ENCODE data around the gene TUBAL3.

DNA sequence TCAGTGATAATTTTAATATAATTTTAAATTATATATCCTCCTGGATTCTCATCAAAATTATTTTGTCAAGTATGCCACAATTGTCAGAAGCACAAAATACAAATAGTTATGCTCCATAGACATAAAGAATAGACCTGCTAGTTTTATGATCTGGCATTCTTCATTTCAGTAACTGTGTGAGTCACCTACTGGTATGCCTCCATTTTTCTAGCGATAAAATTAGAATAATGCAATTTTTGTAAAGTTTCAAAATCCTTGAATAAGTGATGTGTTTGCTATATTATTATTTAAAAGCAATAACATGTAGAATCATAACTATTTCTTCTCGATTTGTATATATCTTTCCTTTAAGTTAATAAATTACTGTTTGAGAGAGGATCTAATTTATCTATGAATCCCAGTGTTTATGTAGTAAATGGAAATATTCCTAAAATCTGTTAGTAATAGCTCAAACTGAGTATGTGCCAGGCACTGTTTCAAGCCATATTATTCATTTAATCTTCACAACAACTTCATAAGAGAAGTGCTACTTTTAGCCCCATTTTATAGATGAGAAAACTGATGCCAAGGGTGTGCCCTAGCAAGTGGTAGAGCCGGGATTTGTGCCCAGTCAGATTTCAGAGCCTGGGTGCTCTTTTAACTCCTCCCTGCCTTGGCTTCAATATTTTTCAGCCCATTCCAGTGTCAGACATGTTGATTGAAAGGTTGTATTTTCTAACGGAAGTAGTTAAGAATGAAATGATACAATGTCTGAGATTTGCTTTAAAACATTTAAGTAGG is 46.2 kb upstream of the TUBAL3 start:
- TF ChIP-seq, protein P1, sequence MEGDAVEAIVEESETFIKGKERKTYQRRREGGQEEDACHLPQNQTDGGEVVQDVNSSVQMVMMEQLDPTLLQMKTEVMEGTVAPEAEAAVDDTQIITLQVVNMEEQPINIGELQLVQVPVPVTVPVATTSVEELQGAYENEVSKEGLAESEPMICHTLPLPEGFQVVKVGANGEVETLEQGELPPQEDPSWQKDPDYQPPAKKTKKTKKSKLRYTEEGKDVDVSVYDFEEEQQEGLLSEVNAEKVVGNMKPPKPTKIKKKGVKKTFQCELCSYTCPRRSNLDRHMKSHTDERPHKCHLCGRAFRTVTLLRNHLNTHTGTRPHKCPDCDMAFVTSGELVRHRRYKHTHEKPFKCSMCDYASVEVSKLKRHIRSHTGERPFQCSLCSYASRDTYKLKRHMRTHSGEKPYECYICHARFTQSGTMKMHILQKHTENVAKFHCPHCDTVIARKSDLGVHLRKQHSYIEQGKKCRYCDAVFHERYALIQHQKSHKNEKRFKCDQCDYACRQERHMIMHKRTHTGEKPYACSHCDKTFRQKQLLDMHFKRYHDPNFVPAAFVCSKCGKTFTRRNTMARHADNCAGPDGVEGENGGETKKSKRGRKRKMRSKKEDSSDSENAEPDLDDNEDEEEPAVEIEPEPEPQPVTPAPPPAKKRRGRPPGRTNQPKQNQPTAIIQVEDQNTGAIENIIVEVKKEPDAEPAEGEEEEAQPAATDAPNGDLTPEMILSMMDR (IDR thresholded peaks at IDR 0.05), result no peak
- no peak for TF ChIP-seq EP300 (IDR thresholded peaks at IDR 0.05)
